GM23338 (cell line): ENCODE data around the gene DTX4. TPM values are rescaled to one million over a fixed set of nuclear protein-coding genes. Genes with fewer than 3 reads are reported as not detected.

Experiments used
- CREB1 ChIP-seq: fragments of 250-450 bp; sonication (Bioruptor Pico); IDR thresholded peaks from 2 replicates; pipeline ENCODE4 v1.5.0; 2020; ENCODE audit warnings: low read depth, mild to moderate bottlenecking, moderate library complexity
- CTCF ChIP-seq, 2 experiments: fragments of 200-600 bp in 1 of 2; sonication (generic) in 1 of 2; conservative IDR thresholded peaks; 2 replicates each; pipeline versions ENCODE4 v1.5.1 to v1.6.1; 2016 to 2017; ENCODE audit warnings: antibody characterized with exemption in 2 of 2, low read depth in 2 of 2, mild to moderate bottlenecking in 2 of 2, moderate library complexity in 1 of 2
- EZH2 ChIP-seq: fragments of 200-600 bp; sonication (generic); IDR thresholded peaks from one replicate; pipeline ENCODE4 v1.8.0; 2017; ENCODE audit warnings: antibody characterized with exemption, mild to moderate bottlenecking, low read depth; ENCODE audit not compliant: unreplicated experiment
- JUNB ChIP-seq: IDR thresholded peaks from one replicate; pipeline ENCODE4 v1.6.1; 2016; ENCODE audit warnings: antibody characterized with exemption; ENCODE audit not compliant: unreplicated experiment
- POLR2AphosphoS5 ChIP-seq: IDR thresholded peaks from 2 replicates; pipeline ENCODE4 v1.6.1; 2016; ENCODE audit warnings: antibody characterized with exemption, low read depth
- STAT1 ChIP-seq: IDR thresholded peaks from one replicate; pipeline ENCODE4 v1.6.1; 2016; ENCODE audit warnings: antibody characterized with exemption; ENCODE audit not compliant: unreplicated experiment
- ZNF462 ChIP-seq: fragments of 250-450 bp; sonication (Bioruptor Pico); IDR thresholded peaks from 2 replicates; pipeline ENCODE4 v1.5.0; 2020; ENCODE audit warnings: mild to moderate bottlenecking, moderate library complexity
- polyA plus RNA-seq: library from polyadenylated mRNA; unstranded; fragments of >200 nt; fragmentation: Nextera tagmentation; extraction: Ambion mirVana; gene quantifications from 2 replicates; pipeline ENCODE4 v1.2.1, GENCODE V29; 2016
- total RNA-seq: library from RNA; depleted of rRNA; stranded (reverse); fragments of >200 nt; shearing (Covaris generic); gene quantifications from 2 replicates; pipeline ENCODE4 v1.2.3, GENCODE V29; 2014

Gene DTX4
- total and polyA plus RNA-seq, 2 experiments from 2014 or later: 4.2 to 14.7 TPM

- TF ChIP-seq ZNF462 (CRISPR knock-in tag) (no peak), STAT1 (no peak), CREB1 (CRISPR knock-in tag) (no peak), JUNB (no peak), EZH2 (no peak), POLR2AphosphoS5 (peak; percentile 47), CTCF (conservative IDR thresholded peaks at IDR 0.05; ENCODE audit: low read depth in 2 of 2) (peak; percentile 24 to 54)
These were observed 29.1 kb upstream of the DTX4 start, which contains the start of gene FAM111A (continued) for GRCh38 chr11:59142530-59143507.
